HK-2 (cell line): Measurements from ENCODE around the gene RASAL2.
A peak's percentile ranks its signal among the peaks of the same experiment; 100 is the strongest.

Experiments used
- DNase-seq: peaks from one replicate; pipeline ENCODE4 v3.0.0-alpha.2; 2018; ENCODE audit not compliant: unreplicated experiment

Gene RASAL2

DNA sequence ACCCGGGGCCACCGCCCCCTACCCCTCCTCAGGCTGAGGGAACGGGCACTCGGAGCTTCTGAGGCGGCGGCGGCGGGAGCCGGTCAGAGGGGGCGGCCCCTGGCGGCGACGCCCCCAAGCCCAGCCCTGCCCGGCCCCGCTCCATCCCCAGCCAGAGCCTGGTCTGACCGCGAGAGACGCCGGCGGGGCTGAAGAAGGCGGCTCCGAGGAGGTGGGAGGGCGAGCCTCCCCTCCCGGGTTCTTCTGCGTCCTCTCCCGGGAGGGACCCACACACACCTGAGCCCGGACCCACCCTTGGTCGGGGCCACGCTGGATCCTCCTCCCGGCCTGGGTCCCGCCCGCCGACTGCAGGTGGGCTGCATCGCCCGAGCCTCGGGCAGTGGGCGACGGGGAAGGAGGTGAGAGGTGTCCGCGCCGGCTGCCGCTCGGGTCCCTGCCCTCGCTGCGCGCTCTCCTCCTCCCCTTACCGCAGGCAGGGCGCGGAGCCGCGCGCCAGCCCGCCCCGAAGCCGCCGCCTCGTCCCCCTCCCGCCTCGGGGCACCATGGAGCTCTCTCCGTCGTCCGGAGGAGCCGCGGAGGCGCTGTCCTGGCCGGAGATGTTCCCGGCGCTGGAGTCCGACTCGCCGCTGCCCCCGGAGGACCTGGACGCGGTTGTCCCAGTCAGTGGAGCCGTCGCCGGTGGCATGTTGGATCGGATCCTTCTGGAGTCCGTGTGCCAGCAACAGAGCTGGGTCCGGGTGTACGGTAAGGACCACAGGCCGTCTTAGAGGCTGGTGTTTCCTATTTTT lies at the start of gene RASAL2:
Gene RASAL2 (plus strand): TSS at position 154 of the 788 bp plus-strand sequence. CDS start 389 bp downstream, at position 543.
- DNase-seq, result peak; percentile 82

DNA sequence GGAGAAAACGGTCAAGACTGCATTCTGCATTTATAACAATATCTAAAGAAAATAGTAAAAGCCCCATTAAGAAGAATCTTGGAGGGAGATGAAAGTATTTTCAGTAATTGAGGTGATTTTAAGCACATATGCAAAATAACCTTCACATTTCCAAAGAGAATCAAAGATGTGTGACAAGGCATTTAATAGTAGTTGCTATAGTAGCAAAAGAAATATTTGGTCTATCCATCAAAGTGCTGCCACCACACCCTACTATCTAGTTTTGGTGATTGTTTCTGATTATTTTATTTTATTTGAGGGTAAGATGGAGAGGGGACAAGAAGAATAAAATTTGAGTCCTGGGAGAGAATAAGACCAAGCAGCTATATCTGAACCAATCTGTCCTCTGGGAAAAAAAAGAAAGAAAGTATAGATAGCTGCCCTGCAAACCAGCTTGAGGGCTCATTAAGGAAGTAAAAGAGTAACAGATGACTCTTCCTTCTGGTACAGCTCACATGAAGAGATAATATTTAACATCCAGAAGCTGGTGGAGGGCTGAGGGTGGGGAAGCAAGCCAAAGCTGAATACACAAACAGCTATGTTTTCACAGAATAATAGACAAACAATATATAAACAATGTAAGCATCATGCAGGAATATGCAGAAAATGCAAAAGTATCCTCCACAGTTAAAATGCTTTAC lies 47.2 kb upstream of the RASAL2 start:
- no peak for DNase-seq

DNA sequence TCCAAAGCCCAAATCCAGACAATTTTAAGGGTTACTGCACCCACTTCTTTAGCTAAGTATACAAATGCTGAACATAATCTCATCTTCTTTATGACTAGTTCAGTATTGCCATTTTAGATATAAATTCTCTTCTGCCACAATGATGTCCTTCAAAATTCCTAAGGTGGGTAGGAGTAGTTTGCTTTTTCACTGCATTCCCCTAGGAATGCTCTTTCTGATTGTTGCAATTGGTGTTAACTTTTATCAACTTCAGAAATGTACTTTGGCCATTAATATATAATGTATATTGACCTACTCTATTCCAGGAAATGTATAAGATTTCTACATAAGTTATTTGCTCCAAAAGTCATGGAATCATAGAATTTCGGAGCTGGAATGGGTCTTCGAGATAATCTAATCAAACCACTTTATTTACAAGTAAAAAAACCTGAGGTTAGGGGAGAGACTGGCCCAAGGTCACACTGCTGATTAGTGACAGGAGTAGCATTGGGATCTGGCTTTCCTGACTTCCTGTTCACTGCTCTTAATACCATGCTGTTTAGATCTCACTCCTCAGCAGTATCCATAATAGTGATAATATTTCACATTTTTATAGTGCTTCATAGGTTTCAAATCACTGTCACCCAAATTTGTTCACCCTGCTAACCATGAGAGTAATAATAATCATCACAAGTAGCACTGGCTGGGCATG lies 46.4 kb upstream of the RASAL2 start:
- no peak for DNase-seq

DNA sequence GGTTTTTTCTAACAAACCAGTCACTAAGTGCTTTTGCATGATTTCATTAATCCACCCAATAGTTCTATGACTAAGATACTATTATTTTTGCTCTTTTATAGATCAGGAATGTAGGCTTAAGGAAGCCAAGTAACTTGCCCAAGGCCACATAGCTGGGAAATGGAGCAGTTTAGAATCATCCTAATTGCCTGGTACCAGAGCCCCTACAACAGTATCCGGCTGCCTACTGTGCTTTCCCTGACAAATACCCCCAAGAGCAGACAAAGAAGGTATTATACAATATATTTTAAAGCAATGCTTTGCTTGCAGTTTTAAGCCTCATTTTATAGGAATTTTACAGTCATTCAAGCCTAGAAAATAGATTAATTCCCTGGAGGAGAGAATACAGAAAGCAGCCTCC lies 45.5 kb upstream of the RASAL2 start:
- no peak for DNase-seq

DNA sequence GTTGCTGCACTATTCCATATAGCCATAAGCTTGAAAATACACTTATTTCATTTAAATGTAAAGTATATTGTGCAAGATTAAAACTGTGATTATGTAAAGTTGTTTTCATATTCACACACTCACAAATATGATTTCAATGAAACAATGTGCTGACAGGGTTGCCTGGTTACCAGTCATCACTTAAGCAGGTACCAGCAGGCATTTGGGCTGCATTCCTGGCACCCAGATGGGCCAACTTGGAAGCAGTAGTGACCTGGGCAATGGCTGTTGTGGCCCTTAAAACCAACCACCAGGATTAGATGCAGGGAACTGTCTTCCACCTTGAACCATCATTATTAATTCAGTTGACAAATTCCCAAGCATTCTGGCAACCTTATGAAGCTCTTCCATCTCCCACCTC lies 45.0 kb upstream of the RASAL2 start:
- DNase-seq, result no peak

DNA sequence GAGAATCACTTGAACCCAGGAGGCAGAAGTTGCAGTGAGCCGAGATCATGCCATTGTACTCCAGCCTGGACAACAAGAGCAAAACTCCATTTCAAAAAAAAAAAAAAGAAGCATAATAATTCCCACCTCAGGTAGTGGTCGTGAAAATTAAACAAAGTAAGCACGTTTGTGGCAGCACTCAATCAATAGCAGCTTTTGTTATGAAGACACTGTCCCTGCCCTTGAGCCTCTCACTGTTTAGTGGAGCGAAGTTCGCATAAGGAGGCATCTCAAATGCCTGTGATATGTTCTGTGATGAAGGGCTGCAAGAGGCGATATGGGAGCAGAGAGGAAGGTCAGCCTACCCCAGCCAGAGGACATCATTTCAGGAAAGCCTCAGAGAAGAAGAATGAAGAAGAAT lies 43.8 kb upstream of the RASAL2 start:
- no peak for DNase-seq

DNA sequence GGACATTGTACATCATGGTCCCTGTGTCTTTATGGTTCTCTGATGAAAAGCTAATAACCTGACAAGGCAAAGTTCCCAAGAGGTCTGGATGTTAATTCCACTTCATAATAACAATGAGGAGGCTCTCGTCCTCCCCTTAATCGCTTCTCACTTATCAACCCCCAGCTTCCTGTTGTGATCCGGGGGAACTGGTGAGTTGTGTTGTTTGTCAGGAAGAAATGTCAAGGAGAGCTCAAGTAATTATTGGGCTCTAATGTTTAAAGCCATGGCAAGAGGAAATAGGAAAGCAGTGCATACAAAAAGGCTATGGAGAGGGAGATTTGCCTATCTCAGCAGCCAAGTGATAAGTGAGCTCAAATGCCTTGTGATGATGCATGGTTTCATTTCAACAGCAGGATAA lies 42.8 kb upstream of the RASAL2 start:
- no peak for DNase-seq

DNA sequence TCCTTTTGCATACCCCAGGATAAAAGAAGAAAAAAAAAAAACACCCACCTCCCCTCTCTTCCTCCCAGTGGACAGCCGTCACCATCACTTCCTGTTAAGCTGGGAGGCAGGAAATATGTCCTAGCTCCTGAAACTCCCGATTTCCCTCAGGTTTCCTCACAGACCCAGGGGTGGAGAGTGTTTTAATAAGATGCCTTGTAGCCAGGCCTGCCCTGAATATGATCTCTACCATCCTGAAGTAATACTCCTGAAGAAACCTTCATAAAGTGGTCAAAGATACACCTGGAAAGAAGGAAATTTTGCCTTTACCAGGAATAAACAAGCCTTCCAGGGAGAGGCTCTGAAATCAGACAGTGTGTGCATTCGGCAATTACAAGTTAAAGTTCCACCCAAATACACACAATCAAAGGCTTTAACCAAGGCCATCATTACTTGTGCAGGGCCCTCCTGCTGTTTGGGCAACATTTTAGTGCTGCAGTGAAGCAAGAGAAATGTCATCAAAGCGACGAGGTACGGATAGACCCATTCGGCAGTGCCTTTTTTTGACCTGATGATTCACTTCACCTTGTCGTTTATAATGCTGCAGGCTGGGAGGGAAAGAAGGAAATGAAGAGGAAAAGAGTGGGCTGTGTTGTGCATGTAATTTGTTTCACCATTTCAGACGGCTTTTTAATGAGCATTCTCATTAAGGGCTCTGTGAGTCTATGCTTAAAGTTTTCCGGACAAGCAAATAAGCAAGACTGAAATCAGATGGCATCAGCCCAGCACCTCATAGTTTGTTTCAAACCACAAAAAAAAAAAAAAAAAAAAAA lies 41.0 kb upstream of the RASAL2 start:
- no peak for DNase-seq

DNA sequence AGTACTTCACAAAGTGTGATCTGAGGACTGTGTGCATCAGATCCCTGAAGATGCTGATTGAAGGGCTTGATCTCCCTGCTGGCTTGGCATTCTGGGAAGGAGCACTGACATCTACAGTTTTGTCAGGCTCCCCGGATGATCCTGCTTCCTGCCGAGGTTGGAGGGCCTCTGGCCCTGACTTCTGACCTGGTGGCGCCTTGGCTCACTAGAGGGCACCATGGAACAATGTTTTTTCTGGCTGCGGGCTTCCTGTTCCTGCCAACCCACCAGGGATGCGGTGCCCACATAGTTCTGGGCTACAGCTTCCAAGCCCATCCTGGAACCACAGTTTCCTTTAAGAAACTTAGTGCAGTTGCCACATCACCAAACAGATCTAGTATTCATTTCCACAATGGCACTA lies 38.8 kb upstream of the RASAL2 start:
- DNase-seq, result peak; percentile 75

DNA sequence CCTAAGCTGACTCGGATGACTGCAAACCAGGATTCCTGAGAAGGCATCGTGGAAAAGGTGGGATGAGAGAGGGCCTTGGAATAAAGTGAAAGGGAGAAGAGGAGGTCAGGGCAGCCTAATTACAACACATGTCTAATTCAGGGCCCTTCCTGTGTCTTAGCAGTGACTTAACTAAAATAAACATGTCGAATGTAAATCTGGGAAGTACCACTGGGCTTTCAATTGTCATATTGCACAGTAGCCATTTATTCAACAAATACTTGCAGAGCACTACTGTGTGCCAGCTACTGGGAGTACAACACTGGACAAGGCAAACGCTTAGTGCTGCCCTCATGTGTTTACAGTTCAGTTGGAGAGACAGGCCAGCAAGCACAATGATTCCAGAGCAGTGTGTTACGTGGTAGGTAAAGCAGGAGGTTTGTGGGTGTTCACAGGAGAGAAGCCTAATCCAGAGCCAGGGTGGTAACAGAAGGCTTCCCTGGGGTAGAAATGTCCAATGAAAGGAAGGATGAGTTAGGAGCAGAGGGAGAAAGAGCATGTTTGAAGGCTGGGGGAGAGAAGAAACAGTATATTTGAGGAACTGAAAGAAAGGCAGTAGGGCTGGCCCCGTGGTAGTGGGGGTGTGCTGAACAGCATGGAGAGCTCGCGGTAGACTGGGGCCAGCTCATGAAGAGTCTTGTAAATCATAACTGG lies 38.0 kb upstream of the RASAL2 start:
- no peak for DNase-seq

DNA sequence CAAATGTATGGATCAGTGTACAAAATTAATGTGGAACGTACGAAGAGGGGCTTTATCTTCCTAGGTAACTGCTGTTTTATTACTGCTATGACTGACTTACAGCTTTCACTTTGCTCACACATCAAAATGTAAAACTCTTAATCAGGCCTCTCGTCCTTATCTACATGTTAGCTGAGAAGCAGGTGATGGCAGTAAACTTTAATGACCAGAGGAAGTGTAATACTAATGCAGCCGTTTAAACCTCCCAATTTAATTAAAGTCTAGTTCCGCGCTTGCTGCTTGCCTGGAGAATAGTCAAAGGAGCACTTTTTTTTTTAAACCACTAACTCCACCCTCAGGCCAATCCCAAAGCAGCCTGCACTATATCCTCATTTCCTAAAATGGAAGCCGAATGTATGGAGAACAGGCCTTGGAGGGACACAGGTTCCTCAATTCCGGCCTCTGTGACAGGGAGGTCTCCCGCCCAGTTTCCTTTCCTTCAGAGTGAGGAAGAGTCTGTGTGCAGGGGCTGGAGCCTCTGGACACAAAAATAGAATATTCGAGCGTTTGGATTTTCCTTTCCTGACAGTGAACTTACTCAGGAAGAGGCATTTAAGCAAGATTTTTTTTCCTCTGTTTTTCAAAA lies 36.7 kb upstream of the RASAL2 start:
- DNase-seq, result no peak

DNA sequence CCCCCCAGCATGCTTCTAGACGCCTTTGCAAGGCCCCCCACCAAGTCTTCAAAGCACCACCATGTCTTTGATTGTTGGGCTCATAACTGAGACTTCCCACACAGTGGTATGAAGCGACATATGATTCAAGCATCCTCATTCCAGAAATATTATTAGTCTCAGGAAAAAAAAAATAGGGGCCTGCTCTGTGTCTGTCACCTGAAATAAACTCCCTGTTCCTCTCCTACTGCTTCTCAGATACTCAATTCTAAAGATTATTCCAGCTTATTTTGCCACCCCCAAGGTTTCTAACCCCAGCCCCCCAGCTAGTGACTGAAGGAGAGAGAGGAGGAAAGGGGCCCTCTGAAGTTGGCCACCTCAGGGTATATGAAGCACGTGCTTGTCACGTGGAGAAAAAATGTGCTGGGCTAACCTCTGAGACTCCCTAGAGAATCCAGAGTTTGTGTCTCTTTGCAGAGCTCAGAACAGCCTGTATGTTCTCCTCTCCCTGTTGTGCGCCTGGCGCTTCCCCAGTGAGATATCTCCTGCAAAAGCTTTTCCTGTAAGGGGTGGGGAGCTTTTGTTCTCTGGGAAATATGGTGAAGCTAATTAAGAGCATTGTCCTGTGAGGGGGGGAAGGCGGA lies 35.9 kb upstream of the RASAL2 start:
- no peak for DNase-seq

DNA sequence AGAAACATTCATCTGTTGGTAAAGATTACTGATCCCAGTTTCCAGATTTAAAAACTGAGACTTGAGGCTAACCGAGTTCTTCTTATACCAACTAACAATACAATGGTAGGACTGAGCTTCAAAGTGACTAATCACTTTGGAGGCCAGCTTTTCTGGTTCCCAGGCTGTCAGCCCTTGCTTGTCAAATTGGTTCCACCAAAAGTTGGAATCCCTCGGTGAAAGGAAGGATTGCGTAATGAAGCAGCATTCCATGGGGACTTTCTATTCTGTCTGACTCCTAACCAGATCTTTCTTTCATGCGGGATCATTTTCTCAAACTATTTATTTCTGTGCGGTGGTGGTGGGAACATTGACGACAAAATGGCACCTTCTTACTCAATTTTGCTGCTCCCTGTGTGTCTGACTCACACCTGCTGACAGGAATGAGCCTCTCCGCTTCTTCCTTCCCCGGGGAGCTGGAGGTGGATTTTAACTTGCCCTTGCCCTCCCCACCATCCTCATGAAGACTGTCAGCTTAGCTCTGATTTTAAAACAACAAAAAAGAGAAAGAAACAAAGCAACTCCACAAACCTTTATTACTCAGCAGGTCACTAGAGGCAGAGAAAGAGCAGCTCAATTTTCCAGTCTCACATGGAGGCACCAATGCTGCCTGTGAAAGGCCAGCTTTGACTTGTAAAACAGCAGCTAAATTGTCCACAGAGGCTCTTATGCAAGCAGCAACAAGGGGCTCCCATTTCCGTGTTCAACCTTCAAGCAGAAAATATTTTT lies 32.9 kb upstream of the RASAL2 start:
- no peak for DNase-seq

DNA sequence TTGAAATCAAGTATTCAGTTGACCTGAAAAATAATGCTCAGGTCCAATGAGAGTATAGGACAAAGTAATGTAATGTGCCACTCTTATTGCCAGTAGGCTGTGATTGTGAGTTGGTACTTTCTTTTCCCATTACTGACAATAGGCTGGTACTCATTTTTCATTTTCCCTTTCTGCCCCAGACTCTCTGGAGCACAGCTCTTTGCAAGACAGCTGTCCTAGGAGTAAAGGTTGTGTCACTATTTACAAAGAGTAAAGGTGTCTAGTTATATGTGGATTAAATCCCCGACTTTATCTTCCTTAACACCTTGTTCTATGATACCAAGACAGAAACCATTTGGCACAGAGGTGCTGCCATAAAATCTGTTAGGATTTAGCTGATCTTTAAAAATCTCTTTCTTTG lies 32.3 kb upstream of the RASAL2 start:
- no peak for DNase-seq

DNA sequence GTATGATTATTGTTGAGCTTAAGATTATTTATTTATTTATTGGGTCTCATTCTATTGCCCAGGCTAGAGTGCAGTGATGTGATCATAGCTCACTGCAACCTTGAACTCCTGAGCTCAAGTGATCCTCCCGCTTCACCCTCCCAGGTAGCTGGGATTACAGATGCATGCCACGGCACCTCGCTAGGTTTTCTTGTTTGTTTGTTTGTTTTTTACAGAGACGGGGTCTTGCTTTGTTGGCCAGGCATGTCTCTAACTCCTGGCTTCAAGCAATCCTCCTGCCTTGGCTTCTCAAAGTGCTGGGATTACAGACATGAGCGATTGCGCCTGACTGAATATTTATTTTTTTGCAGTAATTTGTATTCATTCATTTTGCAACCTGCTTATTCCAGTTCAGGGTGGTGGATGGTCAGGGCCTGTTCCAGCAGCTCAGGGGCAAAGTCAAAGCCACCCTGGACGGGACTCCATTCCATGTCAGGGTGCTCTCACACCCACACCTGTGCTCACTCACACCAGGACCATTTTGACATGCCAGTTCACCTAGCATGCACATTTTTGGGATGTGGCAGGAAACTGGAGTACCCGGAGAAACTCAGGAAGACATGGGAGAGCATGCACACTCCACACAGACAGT lies 29.6 kb upstream of the RASAL2 start:
- no peak for DNase-seq

DNA sequence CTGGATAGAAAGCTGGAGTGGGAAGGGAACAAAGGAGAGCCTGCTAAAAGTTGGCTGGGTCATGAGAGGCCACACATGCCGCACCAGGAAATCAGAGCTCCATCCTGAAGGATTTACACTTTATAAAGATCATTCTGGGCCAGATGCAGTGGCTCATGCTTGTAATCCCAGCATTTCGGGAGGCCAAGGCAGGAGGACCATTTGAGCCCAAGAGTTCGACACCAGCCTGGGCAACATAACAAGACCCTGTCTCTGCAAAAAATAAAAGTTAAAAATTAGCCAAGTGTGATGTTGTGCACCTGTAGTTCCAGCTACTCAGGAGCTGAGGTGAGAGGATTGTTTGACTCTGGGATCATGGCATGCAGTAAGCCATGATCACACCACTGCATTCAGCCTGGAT lies 28.7 kb upstream of the RASAL2 start:
- DNase-seq, result no peak

DNA sequence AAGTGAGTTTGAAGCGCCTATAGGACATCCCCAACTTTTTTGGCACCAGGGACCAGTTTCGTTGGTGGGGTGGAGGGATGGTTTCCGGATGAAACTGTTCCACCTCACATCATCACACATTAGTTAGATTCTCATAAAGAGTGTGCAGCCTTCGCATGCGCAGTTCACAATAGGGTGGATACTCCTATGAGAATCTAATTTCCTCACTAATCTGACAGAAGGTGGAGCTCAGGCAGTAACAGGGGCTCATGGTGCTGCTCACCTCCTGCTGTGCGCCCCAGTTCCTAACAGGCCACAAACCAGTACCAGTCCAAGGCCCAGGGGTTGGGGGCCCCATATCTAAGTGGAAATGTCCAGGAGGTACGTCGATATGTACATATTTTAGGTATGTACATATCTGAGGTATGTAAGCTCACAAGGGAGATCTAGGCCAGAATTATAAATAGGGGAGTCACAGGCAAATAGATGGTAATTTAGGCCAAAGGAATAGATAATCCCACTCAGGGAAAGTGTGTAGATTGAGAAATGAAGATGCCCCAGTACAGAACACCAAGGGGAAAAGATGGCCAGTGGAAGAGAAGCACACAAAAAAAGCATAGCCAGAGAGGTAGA lies 27.5 kb upstream of the RASAL2 start:
- no peak for DNase-seq

DNA sequence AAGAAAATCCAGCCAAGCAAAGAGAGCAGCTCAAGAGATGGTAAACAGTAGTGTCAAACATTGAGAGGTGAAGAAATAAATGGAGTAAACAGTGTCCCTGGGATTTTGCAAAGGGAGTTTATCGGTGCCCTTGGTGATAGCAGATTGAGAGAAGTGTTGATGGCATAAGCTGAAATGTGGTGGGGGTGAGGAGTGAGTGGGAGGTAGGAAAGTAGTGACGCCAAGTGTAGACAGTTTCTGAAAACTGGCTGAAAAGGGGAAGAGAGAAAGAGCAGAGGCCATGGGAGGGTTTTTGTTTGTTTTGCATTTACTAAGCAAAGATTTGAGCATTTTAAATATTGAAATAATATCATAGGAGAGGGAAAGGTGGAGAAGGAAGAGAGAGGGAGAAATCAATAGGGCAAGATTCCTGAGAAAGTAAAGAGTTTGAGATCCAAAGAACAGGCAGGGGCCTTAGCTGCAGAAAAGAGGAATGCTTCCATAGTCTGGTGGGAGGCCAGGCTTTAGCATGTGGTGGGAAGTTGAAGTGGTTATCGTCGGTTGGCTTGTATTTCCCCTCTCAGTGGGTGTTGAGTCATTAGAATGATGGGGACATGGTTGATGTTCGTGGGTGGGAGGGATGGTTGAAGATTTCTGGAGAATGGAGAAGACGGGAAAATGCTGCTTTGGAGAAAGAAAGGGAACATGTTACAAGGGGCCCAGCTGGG lies 26.8 kb upstream of the RASAL2 start:
- no peak for DNase-seq
